ENCODE results near the gene CD44.
A peak's percentile ranks its signal among the peaks of the same experiment; 100 is the strongest.
"Not testable (repeated sequence)": the region's sequence is repeated elsewhere in the genome, so short reads cannot be mapped to it uniquely, and the experiment has no call there.

The CD44 gene

GRCh38 chr11:35218956-35219355 is 80.0 kb downstream of the CD44 start:
- no peaks in the 10 kb centered on the region for H3K27me3 ChIP-seq
- H3K36me3 ChIP-seq = no peaks in the 10 kb centered on the region
- no peaks in the 10 kb centered on the region for H3K9me3 ChIP-seq
- no peak for DNase-seq
- H3K4me3 ChIP-seq (ENCODE audit: low read depth, low read length) = no peak overlapping the region
- H3K4me1 ChIP-seq = peaks cover 3% of the 10 kb centered on the region; the same call in 1 of the 2 replicates
- no peak for TF ChIP-seq CTCF (IDR thresholded peaks at IDR 0.05; ENCODE audit: low read depth, low read length)

GRCh38 chr11:35223371-35223796 is 84.4 kb downstream of the CD44 start:
- TF ChIP-seq CTCF (IDR thresholded peaks at IDR 0.05; ENCODE audit: low read depth, low read length) = no peak
- Histone ChIP-seq H3K27me3 (no peaks in the 10 kb centered on the region), H3K36me3 (no peaks in the 10 kb centered on the region), H3K9me3 (no peaks in the 10 kb centered on the region), H3K4me3 (ENCODE audit: low read depth, low read length) (no peak overlapping the region), H3K4me1 (peaks cover 3% of the 10 kb centered on the region; the same call in 1 of the 2 replicates)
- DNase-seq = peak; percentile 69

- H3K9me3 ChIP-seq = no peaks in the 10 kb centered on the region
- no peaks in the 10 kb centered on the region for H3K36me3 ChIP-seq
- no peak for TF ChIP-seq CTCF (IDR thresholded peaks at IDR 0.05; ENCODE audit: low read depth, low read length)
- no peaks in the 10 kb centered on the region for H3K27me3 ChIP-seq
- peaks cover 3% of the 10 kb centered on the region; the same call in 1 of the 2 replicates for H3K4me1 ChIP-seq
- no peak for DNase-seq
- H3K4me3 ChIP-seq (ENCODE audit: low read depth, low read length) = no peak overlapping the region
Observed at GRCh38 chr11:35223991-35224390, 85.0 kb downstream of the CD44 start.

GRCh38 chr11:35225946-35226520 is 87.1 kb downstream of the CD44 start:
- Histone ChIP-seq H3K4me1 (peaks cover 3% of the 10 kb centered on the region; the same call in 1 of the 2 replicates), H3K27me3 (no peaks in the 10 kb centered on the region), H3K36me3 (no peaks in the 10 kb centered on the region), H3K9me3 (no peaks in the 10 kb centered on the region), H3K4me3 (ENCODE audit: low read depth, low read length) (no peak overlapping the region)
- TF ChIP-seq CTCF (IDR thresholded peaks at IDR 0.05; ENCODE audit: low read depth, low read length) = no peak
- no peak for DNase-seq

- not testable (repeated sequence) for DNase-seq, H3K4me1 ChIP-seq, H3K36me3 ChIP-seq
Observed at GRCh38 chr11:35226756-35227155, 87.8 kb downstream of the CD44 start.

GRCh38 chr11:35227576-35228327 is 88.8 kb downstream of the CD44 start:
- no peak for TF ChIP-seq CTCF (IDR thresholded peaks at IDR 0.05; ENCODE audit: low read depth, low read length)
- no peaks in the 10 kb centered on the region for H3K36me3 ChIP-seq
- no peaks in the 10 kb centered on the region for H3K27me3 ChIP-seq
- no peak overlapping the region for H3K4me3 ChIP-seq (ENCODE audit: low read depth, low read length)
- H3K4me1 ChIP-seq = peaks cover 3% of the 10 kb centered on the region; the same call in 1 of the 2 replicates
- no peak for DNase-seq
- no peaks in the 10 kb centered on the region for H3K9me3 ChIP-seq

More at GRCh38 chr11:35226756-35227155, 87.8 kb downstream of the CD44 start:
- H3K9me3 ChIP-seq; H3K4me3 ChIP-seq (ENCODE audit: low read depth, low read length); H3K27me3 ChIP-seq: not testable (repeated sequence)
